HG02840 (cell line): ENCODE results near the gene NGF.

ENCODE experiments used
- ATAC-seq: cut with Tn5 transposase; IDR thresholded peaks from one replicate; pipeline ENCODE4 v1.9.1; 2021; ENCODE audit warnings: mild to moderate bottlenecking, moderate library complexity, moderate number of reproducible peaks; ENCODE audit not compliant: unreplicated experiment, low FRiP score

Gene NGF

GRCh38 chr1:115284209-115284608 lies 53.8 kb downstream of the NGF start:
- ATAC-seq = no peak

DNA sequence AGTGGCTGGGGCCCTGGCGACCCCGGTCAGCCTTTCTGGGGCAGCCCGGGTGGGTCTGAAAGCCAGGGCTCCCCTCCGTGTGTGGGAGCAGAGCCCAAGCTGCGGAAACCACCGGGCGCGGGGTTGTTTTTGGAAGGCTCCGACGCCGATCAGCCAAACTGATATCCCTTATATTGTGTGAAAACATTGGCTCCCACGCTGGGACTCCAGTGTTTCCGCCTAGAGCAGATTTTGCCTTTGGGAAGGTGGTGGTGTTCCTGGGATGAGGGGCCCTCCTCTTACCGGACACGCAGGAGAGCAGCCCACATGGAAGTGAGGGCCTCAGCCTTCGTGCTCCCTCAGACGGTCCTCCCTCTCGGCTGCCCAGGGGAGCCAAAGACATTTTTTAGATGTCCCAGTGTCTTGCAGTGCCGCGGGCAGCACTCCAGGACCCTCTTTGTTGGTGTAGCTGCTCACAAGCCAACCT lies 54.3 kb downstream of the NGF start:
- ATAC-seq = no peak

- no peak for ATAC-seq
Measured at GRCh38 chr1:115283249-115283648, 54.8 kb downstream of the NGF start.

- no peak for ATAC-seq
Measured at GRCh38 chr1:115282807-115283208, 55.2 kb downstream of the NGF start.

DNA sequence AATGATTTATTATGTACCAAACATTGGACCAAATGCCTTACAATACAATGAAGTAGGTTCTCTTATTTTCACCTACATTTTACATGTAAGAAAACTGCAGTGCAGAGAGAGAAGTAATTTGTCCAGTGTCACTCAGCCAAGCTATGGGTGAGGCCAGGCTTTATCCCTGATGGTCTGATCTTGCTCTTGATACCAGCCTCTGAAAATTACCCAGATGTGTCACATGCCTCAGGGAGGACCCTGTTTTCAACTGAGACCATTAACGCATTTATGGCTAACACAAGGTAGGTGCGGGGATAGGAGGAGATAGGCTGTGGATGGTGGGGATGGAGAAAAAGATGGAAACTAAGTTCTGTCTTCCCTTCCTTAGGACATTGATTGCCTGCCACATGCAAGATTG lies 56.9 kb downstream of the NGF start:
- no peak for ATAC-seq

- ATAC-seq = no peak
Measured at GRCh38 chr1:115280064-115280463, 58.0 kb downstream of the NGF start.

DNA sequence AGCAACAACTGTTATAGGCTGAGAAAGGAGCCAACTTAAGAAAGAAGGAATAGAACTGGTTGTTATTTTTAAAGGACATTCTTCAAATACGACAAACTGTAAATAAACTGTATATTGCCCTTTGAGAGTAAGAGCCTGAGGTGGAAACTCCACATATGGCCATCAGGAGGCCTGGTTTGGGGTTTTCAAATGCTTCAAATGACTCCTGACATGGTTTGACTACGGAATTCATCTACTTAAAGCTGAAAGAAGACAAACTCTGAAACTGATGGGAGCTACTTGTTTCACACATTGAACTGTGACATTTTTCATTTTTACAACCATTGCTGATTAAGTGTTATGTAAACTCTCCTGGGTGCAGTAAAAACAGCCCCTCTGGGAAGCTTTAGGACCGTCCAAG lies 59.8 kb downstream of the NGF start:
- no peak for ATAC-seq

- no peak for ATAC-seq
Measured at GRCh38 chr1:115277276-115277675, 60.8 kb downstream of the NGF start.

GRCh38 chr1:115275216-115275615 lies 62.8 kb downstream of the NGF start:
- no peak for ATAC-seq

- ATAC-seq = no peak
Measured at GRCh38 chr1:115274467-115274866, 63.6 kb downstream of the NGF start.

GRCh38 chr1:115266729-115267421 lies 71.2 kb downstream of the NGF start:
- no peak for ATAC-seq

DNA sequence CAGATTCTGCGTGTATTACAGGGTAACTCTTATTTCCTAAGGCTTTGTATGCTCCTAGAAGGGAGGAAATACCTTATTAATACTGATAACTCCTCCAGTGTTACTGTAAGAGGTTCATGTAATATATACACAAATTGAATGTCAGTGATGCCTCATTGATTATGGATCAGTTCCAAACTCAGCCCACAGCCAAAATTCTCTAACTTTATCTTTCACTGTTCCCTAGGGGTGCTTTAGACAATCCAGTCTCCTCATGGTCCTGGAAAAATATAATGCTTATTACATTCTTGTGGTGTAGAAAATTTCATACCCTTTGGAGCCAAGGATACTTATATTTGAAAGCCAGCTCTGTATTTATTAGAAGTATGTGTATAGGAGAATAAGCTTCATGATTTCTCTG lies 73.0 kb downstream of the NGF start:
- no peak for ATAC-seq

DNA sequence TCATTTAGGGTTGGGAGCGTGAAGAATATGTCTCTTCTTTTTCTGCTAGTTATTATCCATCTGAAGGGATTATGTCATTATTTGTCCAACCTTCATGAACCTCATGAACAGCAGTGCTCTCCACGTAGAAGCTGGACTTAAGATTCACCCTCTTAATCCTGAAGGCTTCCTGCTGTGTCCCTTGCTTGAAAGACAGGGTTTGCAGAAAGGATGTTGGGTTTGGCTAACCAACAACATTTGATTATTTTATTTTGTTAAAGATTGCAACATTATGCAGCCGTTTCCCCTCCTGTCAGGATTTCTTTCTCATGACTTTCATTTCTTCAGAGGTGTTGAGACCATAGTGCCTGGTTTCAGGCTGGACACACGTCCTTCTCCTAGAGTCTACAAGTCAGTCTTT lies 75.2 kb downstream of the NGF start:
- ATAC-seq = no peak

DNA sequence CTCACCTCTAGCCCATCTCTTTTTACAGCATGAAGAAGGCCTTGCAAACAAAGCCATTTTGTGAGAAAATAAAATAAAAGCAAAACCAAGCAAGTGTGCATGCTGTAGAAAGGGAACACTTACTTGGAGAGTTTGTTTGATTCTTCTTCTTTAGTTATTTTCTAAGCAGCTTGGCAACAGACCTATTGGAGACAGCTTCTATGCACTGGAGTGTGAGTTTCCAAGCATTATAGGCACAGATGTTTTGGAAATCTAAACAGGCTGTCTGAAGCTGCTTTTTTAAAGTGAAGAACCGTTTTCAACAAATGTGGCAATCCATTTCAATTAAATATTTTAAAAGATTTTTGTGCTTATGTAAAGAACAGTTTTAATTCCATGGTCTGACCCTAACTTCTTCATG lies 76.6 kb downstream of the NGF start:
- no peak for ATAC-seq

DNA sequence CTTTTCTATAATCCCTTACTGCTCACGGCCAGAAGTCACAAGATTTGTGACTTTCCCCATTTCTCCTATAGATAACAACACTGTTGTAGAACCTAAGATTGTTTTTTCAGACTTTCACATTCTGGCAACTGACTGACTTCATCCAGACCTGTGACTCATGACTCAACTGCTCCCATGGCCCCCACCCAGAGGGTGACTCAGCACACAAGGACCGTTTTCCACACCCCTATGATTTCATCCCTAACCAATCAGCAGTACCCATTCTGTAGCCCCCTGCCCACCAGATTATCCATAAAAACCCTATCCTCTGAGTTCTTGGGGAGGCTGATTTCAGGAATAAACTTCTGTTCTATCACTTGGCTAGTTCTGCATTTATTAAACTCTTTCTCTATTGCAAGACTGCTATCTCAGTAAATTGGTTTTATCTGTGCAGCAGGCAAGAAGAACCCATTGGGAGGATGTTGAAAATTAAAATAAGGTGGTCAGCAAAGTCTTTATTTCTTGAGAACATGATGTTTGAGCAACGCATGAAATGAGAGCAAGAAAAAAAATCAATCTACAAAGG lies 79.7 kb downstream of the NGF start:
- no peak for ATAC-seq

DNA sequence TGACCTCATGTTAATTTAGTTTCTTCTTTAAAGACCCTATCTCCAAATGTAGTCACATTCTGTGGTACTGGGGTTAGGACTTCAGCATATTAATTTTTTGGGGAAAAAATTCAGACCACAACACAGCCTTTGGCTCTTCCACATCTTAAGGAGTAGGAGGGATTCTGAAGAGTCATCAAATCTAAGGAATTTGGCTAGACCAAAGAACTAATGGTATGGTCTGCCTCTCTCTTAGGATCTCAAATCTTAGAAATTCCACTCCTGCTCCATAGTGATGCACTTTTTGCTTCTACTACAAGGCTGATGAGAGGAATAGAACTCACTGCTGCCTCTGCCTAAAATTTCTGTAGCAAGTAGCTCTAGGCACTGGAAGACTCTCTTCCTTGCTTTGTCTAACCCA lies 80.5 kb downstream of the NGF start:
- ATAC-seq = no peak

- no peak for ATAC-seq
Measured at GRCh38 chr1:115255154-115255553, 82.9 kb downstream of the NGF start.

GRCh38 chr1:115252585-115252984 lies 85.5 kb downstream of the NGF start:
- ATAC-seq = no peak

DNA sequence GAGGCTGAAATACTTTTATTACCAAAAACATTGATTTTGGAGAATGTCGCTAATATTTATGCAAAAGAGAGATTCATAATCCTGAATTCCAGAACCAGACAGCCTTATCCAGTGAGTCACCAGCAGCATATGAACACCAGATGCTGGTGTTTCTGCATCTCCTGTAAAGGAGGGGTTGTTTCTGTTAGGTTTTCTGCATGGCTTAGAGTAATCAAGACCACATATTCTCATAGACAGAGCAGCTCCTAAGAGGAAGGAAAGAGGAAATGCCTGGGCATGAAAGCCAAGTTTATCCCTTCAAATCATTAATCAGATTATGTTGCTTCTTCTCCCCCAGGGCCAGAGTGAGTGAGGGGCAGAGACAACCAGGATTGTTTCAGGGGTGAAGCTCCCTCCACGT lies 86.2 kb downstream of the NGF start:
- ATAC-seq = no peak

- ATAC-seq = no peak
Measured at GRCh38 chr1:115251340-115251748, 86.7 kb downstream of the NGF start.

GRCh38 chr1:115246526-115246925 lies 91.5 kb downstream of the NGF start:
- ATAC-seq = no peak

GRCh38 chr1:115245227-115245626 lies 92.8 kb downstream of the NGF start:
- no peak for ATAC-seq
